HL-60 (cell line): ENCODE measurements around the gene CEACAM21.

Experiments used
- CTCF ChIP-seq: IDR thresholded peaks from one replicate; pipeline ENCODE4 v1.5.1; 2011; ENCODE audit warnings: low read length, control low read depth, inconsistent platforms; ENCODE audit not compliant: insufficient read depth
- POLR2AphosphoS5 ChIP-seq: IDR thresholded peaks from 2 replicates; pipeline ENCODE4 v1.6.1; 2012; ENCODE audit warnings: low read depth
- REST ChIP-seq: IDR thresholded peaks from 2 replicates; pipeline ENCODE4 v1.6.1; 2012; ENCODE audit warnings: low read depth; ENCODE audit not compliant: insufficient replicate concordance

- TF ChIP-seq CTCF (no peak), REST (no peak), POLR2AphosphoS5 (no peak)
Observed at GRCh38 chr19:41601771-41602170, 25.8 kb downstream of the CEACAM21 start.
